ENCODE data around the gene FGF5. TPM values are rescaled to one million over a fixed set of nuclear protein-coding genes. Genes with fewer than 3 reads are reported as not detected.

FGF5 gene
- total RNA-seq, 1 experiment from 2014 or later = not detected

- no peak for DNase-seq
Observed at GRCh38 chr4:80219301-80220025, 47.0 kb upstream of the FGF5 start.

More at GRCh38 chr4:80219301-80220025, 47.0 kb upstream of the FGF5 start:
- Histone ChIP-seq H2BK15ac (ENCODE audit: low read depth, low read length) (no peak overlapping the region), H4K8ac (replicated peaks; ENCODE audit: insufficient read length, low read depth, low read length) (no peak overlapping the region), H4K91ac (ENCODE audit: insufficient read length, low read depth, low read length) (no peak overlapping the region), H2BK12ac (ENCODE audit: insufficient read length, low read depth, low read length) (no peak overlapping the region), H3K27me3 (ENCODE audit: insufficient read depth, low read length) (no peaks in the 10 kb centered on the region), H2BK5ac (ENCODE audit: insufficient read length, low read length) (no peak overlapping the region), H2BK20ac (ENCODE audit: low read depth, low read length, poor library complexity, severe bottlenecking) (no peak overlapping the region), H3K23me2 (ENCODE audit: insufficient read length, low read depth, low read length, poor library complexity, severe bottlenecking) (no peaks in the 10 kb centered on the region), H2AFZ (ENCODE audit: low read length) (no peak overlapping the region), H2BK120ac (ENCODE audit: low read depth, low read length, poor library complexity, severe bottlenecking) (no peak overlapping the region), H3K4me2 (ENCODE audit: insufficient read depth, insufficient read length, low read length) (no peak overlapping the region), H3K56ac (ENCODE audit: insufficient read length, low read depth, low read length) (no peak overlapping the region), H2AK5ac (ENCODE audit: insufficient read length, low read length) (no peak overlapping the region), H3K9ac (ENCODE audit: extremely low read depth, insufficient read length, low read length) (no peak overlapping the region), H3K9me3 (ENCODE audit: control insufficient read depth, low read depth, low read length) (no peaks in the 10 kb centered on the region), H3K14ac (ENCODE audit: insufficient read depth, low read length) (no peak overlapping the region), H3K23ac (ENCODE audit: insufficient read length, low read depth, low read length) (no peak overlapping the region), H4K5ac (ENCODE audit: insufficient read length, low read depth, low read length) (no peak overlapping the region), H4K20me1 (ENCODE audit: control insufficient read depth, insufficient read depth, insufficient read length) (no peaks in the 10 kb centered on the region), H3K79me2 (ENCODE audit: insufficient read depth, low read length) (no peaks in the 10 kb centered on the region), H3K4ac (ENCODE audit: low read depth, low read length) (no peak overlapping the region), H3K27ac (ENCODE audit: insufficient read length, low read depth, low read length) (no peak overlapping the region), H3T11ph (ENCODE audit: low read length) (no peak overlapping the region), H3K79me1 (ENCODE audit: insufficient read depth, low read depth, low read length, poor library complexity, severe bottlenecking) (no peaks in the 10 kb centered on the region), H3K18ac (ENCODE audit: insufficient read length, low read depth, low read length) (no peak overlapping the region), H3K4me1 (ENCODE audit: insufficient read depth, low read length) (no peaks in the 10 kb centered on the region)
- no peak overlapping the region for H3K4me3 Mint-ChIP-seq
- no peaks in the 10 kb centered on the region for H3K9me3 Mint-ChIP-seq
- H3K27ac Mint-ChIP-seq = no peak overlapping the region
- TF ChIP-seq CTCF (conservative IDR thresholded peaks at IDR 0.05) = no peak
- peaks cover 46% of the 10 kb centered on the region for H3K27me3 Mint-ChIP-seq (ENCODE audit: low read depth)
- no peaks in the 10 kb centered on the region for H3K36me3 Mint-ChIP-seq (ENCODE audit: insufficient read depth in 1 of 3, low read depth in 3 of 3)
- H3K4me1 Mint-ChIP-seq = peaks cover 0 to 2% of the 10 kb centered on the region in 2 experiments; a peak in 1 of 4 replicates
- no CpG with 5 or more reads among the region's 5 CpGs for WGBS (ENCODE audit: extremely low coverage, insufficient read length, low lambda C conversion rate)
